ENCODE data around the gene BRD7.

Gene BRD7

GRCh38 chr16:50288026-50288425 lies 80.8 kb downstream of the BRD7 start:
- DNase-seq = no peak

DNA sequence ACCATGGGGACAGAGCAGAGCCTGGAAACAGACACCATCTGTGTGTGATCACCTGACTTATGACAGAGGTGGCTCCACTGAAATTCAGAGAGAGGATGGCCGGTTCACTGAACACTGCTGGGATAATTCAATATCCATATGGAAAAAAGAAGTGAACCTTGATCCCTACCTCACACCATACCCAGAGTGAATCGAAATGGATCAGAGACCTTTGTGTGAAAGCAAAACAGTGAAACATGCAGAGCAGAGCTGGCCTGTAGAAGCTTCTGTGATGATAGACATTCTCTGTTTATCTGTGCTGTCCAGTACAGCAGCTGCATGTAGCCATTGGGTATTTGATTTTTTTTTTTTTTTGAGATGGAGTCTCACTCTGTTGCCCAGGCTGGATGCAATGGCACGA lies 82.1 kb downstream of the BRD7 start:
- DNase-seq = no peak

- DNase-seq = no peak
Observed at GRCh38 chr16:50285406-50286003, 83.3 kb downstream of the BRD7 start.

DNA sequence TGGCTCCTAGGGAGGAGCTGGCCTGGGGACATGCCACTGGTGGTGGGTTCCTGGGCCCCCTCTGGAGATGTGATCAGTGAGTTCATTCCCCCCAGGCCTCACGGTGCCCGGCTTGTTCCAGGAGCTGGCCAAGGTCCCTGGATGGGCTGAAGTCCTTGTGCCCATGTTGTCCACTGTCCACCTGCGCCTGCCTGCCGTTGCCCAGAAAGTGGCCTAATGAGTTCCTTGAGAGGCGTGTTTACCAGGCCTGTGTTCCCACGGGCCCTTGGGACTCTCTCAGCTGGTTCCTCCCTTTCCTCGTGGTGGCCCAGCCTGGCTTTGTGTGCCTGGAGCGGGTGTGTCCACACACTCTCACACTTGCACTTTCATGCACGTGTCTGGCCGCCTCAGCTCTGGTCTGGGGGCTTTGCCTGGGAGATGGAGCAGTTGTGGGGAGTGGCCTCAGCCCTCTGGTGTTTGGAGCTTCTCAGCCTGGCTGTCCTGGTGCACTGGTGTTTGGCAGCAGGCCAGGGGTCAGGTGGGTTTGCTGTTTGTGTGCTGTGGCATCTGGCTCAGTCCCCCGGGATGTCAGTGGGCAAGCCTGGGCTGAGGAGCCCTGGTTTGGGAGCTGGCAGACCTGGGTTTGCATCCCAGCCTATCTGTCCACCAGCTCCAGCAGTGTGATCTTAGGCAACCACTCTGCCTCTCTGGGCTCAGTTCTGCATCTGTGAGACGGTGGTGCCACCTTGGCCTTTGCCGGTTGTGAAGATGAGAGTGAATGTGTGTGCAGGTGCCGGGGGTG lies 84.5 kb downstream of the BRD7 start:
- no peak for DNase-seq

- no peak for DNase-seq
Observed at GRCh38 chr16:50282955-50283631, 85.7 kb downstream of the BRD7 start.

- no peak for DNase-seq
Observed at GRCh38 chr16:50282010-50282538, 86.7 kb downstream of the BRD7 start.

GRCh38 chr16:50281391-50282009 lies 87.3 kb downstream of the BRD7 start:
- DNase-seq = no peak

GRCh38 chr16:50280932-50281331 lies 87.9 kb downstream of the BRD7 start:
- no peak for DNase-seq

DNA sequence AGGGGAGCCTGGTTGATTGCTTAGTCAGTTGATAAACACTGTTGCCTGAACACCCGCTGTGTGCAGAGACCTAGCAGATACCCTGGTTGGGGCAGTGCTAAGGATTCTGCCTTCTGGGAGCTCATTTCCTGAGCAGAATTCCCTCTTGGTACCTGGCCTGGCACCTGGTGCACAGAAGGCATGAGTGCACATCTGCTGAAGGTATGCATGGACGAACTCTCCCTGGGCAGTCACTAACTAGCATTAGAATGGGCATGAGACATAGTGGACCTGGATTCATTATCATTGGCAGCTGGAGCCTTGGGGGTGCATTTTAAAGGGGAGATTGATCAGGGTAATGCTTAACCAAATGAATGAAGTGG lies 89.3 kb downstream of the BRD7 start:
- DNase-seq = no peak

GRCh38 chr16:50278251-50278650 lies 90.5 kb downstream of the BRD7 start:
- no peak for DNase-seq

DNA sequence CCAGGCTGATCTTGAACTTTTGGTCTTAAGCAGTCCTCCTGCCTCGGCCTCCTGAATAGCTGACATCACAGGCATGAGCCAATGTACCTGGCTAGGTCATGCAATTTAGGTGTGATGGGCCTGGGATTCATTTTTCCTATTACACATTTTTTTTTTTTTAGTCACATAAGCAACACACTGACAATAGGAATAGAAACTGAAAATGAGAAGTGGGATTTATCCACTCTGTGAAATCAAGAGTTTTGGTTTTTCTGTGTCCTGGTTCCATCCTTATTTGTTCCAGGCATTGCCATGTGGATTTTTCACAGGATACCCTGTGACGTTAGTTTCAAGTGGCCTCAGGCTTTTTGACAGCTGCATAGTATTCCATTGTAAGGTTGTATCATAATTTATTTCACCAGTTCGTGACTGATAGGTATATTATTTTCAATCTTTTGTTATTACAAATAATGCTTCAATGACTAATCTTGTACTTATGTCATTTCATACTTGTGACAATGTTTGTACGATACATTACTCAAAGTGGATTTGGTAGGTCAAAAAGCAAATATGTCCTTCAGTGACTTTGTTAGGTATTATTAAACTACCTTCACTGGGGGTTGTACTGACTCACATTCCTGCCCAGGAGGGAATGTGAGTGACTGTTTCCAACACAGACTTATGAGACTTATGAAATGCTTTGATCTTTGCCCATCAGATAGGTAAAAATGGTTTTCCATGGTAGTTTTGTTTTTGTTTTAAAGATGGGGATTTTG lies 91.8 kb downstream of the BRD7 start:
- no peak for DNase-seq

GRCh38 chr16:50276326-50276640 lies 92.5 kb downstream of the BRD7 start:
- no peak for DNase-seq

- DNase-seq = no peak
Observed at GRCh38 chr16:50275428-50276325, 93.1 kb downstream of the BRD7 start.

- DNase-seq = no peak
Observed at GRCh38 chr16:50275098-50275415, 93.7 kb downstream of the BRD7 start.

DNA sequence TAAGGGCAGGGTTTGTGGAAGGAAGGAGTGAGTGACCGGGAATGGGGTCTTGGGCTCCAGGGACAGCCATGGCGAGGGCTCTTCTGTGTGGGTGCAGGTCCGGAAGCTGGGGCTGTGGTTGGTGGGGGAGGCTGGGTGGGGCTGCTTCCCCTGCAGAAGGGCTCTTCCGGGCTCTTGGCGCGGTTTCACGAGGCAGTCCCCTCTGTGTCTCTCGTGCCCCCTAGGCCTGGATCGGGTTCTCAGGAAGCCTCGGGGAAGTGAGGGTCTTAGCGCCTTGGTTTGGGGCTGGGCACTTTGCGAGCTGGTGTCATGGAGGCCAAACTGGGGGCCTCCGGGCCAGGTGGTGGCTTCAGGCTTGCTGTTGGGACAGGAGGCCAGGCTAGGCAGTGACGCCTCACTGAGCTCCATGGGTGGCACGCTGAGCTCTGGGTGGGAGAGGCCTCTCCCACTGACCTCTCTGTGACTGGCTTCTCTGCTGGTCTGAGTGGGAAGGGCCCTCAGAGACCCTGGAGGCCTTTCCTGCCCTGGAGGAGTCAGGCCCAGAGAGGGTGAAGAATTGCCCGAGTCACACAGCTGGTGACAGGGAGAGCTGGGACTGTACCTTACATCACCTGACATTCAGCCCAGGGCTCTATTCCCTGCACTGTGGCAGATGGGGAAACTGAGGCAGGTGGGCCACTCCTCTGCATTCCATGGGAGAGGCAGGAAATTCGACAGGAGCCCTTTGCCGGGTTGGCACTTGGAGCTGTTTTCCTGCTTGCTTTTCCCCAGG lies 94.3 kb downstream of the BRD7 start:
- no peak for DNase-seq

GRCh38 chr16:50273888-50274325 lies 94.9 kb downstream of the BRD7 start:
- DNase-seq = no peak

GRCh38 chr16:50273382-50273690 lies 95.5 kb downstream of the BRD7 start:
- no peak for DNase-seq

DNA sequence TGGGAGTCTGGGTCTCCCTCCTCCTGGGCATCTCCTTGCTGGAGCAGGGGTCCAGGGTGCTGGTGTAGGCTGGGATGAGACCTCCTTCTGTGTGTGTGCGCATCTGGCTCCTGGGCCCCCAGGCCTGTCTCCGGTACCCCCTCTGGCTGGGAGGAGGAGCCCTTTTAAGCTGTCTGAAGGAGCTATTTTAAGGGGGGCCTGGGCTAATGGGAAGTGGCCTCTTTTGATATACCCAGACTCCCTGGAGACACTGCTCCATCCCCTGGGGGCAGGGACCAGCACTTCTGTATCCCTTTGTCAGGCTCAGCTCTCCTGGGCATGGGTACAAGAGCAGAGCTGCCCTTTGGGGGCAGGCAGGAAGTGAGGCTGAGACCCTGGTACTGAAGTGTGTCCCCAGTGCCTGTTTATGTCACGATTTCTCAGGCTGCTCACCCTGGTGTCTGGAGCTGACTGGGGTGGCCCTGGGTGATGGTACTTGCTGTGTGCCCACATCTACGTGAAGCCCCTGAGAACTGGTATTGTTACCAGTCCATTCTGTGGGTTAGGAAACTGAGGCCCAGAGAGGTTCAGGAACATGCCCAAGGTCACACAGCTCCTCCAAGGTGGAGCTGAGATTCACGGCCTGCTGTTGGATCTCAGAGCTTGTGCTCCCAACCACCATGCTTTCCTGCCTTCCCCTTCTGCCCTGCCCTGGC lies 96.0 kb downstream of the BRD7 start:
- no peak for DNase-seq

GRCh38 chr16:50272111-50272571 lies 96.6 kb downstream of the BRD7 start:
- DNase-seq = no peak
